ENCODE results near the gene DDX25.
A peak's percentile ranks its signal among the peaks of the same experiment; 100 is the strongest.
"Not testable (repeated sequence)": the region's sequence is repeated elsewhere in the genome, so short reads cannot be mapped to it uniquely, and the experiment has no call there.

The DDX25 gene

GRCh38 chr11:125903711-125904659 lies at the start of gene DDX25:
DDX25 (plus strand) TSS chr11:125904508; CDS start chr11:125904518, 10 bp downstream.
- DNase-seq: no peak

- not testable (repeated sequence) for DNase-seq
Observed at GRCh38 chr11:125857670-125858069, 46.6 kb upstream of the DDX25 start.

GRCh38 chr11:125862786-125863185 lies 41.5 kb upstream of the DDX25 start:
- DNase-seq: not testable (repeated sequence)

- not testable (repeated sequence) for DNase-seq
Observed at GRCh38 chr11:125865354-125865753, 39.0 kb upstream of the DDX25 start.

GRCh38 chr11:125869521-125869920 lies 34.8 kb upstream of the DDX25 start:
- no peak for DNase-seq

- no peak for DNase-seq
Observed at GRCh38 chr11:125871391-125872137, 32.7 kb upstream of the DDX25 start.

- no peak for DNase-seq
Observed at GRCh38 chr11:125872138-125872491, 32.2 kb upstream of the DDX25 start.

- no peak for DNase-seq
Observed at GRCh38 chr11:125873881-125874555, 30.3 kb upstream of the DDX25 start.

- DNase-seq: no peak
Observed at GRCh38 chr11:125874556-125875124, 29.7 kb upstream of the DDX25 start.

GRCh38 chr11:125881291-125881690 lies 23.0 kb upstream of the DDX25 start:
- DNase-seq: no peak

GRCh38 chr11:125883375-125883774 lies 20.9 kb upstream of the DDX25 start:
- DNase-seq: no peak

GRCh38 chr11:125886997-125887372 lies 17.3 kb upstream of the DDX25 start:
- DNase-seq: peak in 2 of 4 experiments; percentile 31 to 35

- peak; percentile 81 to 86 (median 82) for DNase-seq
Observed at GRCh38 chr11:125887373-125888324, 16.7 kb upstream of the DDX25 start, which contains the start of gene HYLS1. HYLS1 (plus strand) TSS chr11:125887668; CDS start chr11:125899369, 11,701 bp downstream.

- DNase-seq: no peak
Observed at GRCh38 chr11:125890447-125891100, 13.7 kb upstream of the DDX25 start.

GRCh38 chr11:125892071-125892470 lies 12.2 kb upstream of the DDX25 start:
- DNase-seq: no peak

- no peak for DNase-seq
Observed at GRCh38 chr11:125892994-125893393, 11.3 kb upstream of the DDX25 start.

GRCh38 chr11:125901872-125902271 lies 2.4 kb upstream of the DDX25 start:
- DNase-seq: no peak

- no peak for DNase-seq
Observed at GRCh38 chr11:125902277-125902926, 1.9 kb upstream of the DDX25 start.

GRCh38 chr11:125902927-125903710 lies 1.2 kb upstream of the DDX25 start, which contains the start of gene PUS3:
PUS3 (minus strand) TSS chr11:125903206; CDS start chr11:125896284, 6,922 bp downstream.
- peak; percentile 52 to 81 (median 68) for DNase-seq
